HL-60 (cell line): ENCODE measurements around the gene GAS6.
"Not testable (repeated sequence)": the region's sequence is repeated elsewhere in the genome, so short reads cannot be mapped to it uniquely, and the experiment has no call there.

ENCODE experiments used
- DNase-seq, 2 experiments: peaks; one replicate each; pipeline ENCODE4 v3.0.0-alpha.2; 2010 to 2020; ENCODE audit warnings: low read depth in 1 of 2, low spot score in 1 of 2
- H3K27ac ChIP-seq: fragments of 250-450 bp; sonication (Bioruptor Pico); replicated peaks from 2 replicates; pipeline ENCODE4 v1.5.1; 2020; ENCODE audit warnings: mild to moderate bottlenecking, moderate library complexity
- H3K27me3 ChIP-seq: fragments of 250-450 bp; sonication (Bioruptor Pico); 2 replicates; pipeline ENCODE4 v1.5.1; 2021; ENCODE audit warnings: mild to moderate bottlenecking, moderate library complexity; ENCODE audit not compliant: insufficient read depth, poor library complexity, severe bottlenecking
- H3K4me3 ChIP-seq: replicated peaks from 2 replicates; pipeline ENCODE4 v1.5.1; 2011; ENCODE audit warnings: mild to moderate bottlenecking, control low read depth, low read length; ENCODE audit not compliant: insufficient read depth
- GABPA ChIP-seq: IDR thresholded peaks from 2 replicates; pipeline ENCODE4 v1.6.1; 2012; ENCODE audit warnings: low read depth
- POLR2AphosphoS5 ChIP-seq: IDR thresholded peaks from 2 replicates; pipeline ENCODE4 v1.6.1; 2012; ENCODE audit warnings: low read depth
- SPI1 ChIP-seq: IDR thresholded peaks from 2 replicates; pipeline ENCODE4 v1.6.1; 2012; ENCODE audit warnings: low read depth, mild to moderate bottlenecking, borderline replicate concordance
- TF ChIP-seq, protein P1 (sequence below): IDR thresholded peaks from one replicate; pipeline ENCODE4 v1.5.1; 2011; ENCODE audit warnings: low read length, control low read depth, inconsistent platforms; ENCODE audit not compliant: insufficient read depth
- TF ChIP-seq, protein P2 (sequence below): IDR thresholded peaks from 2 replicates; pipeline ENCODE4 v1.6.1; 2012; ENCODE audit warnings: low read depth; ENCODE audit not compliant: insufficient replicate concordance

Gene GAS6

GRCh38 chr13:113792236-113792770 lies 71.6 kb downstream of the GAS6 start:
- no peak for TF ChIP-seq POLR2AphosphoS5
- no peak for TF ChIP-seq SPI1
- TF ChIP-seq, protein P1, sequence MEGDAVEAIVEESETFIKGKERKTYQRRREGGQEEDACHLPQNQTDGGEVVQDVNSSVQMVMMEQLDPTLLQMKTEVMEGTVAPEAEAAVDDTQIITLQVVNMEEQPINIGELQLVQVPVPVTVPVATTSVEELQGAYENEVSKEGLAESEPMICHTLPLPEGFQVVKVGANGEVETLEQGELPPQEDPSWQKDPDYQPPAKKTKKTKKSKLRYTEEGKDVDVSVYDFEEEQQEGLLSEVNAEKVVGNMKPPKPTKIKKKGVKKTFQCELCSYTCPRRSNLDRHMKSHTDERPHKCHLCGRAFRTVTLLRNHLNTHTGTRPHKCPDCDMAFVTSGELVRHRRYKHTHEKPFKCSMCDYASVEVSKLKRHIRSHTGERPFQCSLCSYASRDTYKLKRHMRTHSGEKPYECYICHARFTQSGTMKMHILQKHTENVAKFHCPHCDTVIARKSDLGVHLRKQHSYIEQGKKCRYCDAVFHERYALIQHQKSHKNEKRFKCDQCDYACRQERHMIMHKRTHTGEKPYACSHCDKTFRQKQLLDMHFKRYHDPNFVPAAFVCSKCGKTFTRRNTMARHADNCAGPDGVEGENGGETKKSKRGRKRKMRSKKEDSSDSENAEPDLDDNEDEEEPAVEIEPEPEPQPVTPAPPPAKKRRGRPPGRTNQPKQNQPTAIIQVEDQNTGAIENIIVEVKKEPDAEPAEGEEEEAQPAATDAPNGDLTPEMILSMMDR: no peak
- no peak for TF ChIP-seq GABPA
- TF ChIP-seq, protein P2, sequence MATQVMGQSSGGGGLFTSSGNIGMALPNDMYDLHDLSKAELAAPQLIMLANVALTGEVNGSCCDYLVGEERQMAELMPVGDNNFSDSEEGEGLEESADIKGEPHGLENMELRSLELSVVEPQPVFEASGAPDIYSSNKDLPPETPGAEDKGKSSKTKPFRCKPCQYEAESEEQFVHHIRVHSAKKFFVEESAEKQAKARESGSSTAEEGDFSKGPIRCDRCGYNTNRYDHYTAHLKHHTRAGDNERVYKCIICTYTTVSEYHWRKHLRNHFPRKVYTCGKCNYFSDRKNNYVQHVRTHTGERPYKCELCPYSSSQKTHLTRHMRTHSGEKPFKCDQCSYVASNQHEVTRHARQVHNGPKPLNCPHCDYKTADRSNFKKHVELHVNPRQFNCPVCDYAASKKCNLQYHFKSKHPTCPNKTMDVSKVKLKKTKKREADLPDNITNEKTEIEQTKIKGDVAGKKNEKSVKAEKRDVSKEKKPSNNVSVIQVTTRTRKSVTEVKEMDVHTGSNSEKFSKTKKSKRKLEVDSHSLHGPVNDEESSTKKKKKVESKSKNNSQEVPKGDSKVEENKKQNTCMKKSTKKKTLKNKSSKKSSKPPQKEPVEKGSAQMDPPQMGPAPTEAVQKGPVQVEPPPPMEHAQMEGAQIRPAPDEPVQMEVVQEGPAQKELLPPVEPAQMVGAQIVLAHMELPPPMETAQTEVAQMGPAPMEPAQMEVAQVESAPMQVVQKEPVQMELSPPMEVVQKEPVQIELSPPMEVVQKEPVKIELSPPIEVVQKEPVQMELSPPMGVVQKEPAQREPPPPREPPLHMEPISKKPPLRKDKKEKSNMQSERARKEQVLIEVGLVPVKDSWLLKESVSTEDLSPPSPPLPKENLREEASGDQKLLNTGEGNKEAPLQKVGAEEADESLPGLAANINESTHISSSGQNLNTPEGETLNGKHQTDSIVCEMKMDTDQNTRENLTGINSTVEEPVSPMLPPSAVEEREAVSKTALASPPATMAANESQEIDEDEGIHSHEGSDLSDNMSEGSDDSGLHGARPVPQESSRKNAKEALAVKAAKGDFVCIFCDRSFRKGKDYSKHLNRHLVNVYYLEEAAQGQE: no peak
- DNase-seq: no peak

DNA sequence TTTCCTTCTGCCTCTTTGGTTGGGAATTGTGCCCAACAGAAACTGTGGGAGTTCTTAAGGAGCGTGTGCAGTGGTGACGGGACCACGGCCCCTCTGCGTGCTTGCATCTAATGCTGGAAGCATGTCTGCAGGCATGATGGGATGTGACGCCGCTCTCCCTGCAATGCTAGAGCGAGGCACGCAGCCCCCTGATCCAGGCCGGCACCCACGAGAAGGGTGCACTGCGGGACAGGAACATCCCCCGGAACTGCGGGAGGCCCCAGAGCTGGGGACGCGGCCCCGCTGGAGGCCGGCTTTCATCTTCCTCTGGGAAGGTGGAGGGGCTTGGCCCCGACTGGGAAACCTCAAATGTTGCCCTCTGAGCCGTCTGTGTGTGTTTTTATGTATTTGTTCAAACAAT lies 72.1 kb downstream of the GAS6 start:
- H3K27ac ChIP-seq: no peak overlapping the region
- no peak overlapping the region for H3K4me3 ChIP-seq
- H3K27me3 ChIP-seq: no peaks in the 10 kb centered on the region
- TF ChIP-seq, protein P2: no peak
- TF ChIP-seq SPI1: no peak
- TF ChIP-seq, protein P1: no peak
- no peak for TF ChIP-seq POLR2AphosphoS5
- no peak for TF ChIP-seq GABPA
- no peak for DNase-seq

More at GRCh38 chr13:113792236-113792770, 71.6 kb downstream of the GAS6 start:
- H3K4me3 ChIP-seq: no peak overlapping the region
- H3K27ac ChIP-seq: no peak overlapping the region
- no peaks in the 10 kb centered on the region for H3K27me3 ChIP-seq

- Histone ChIP-seq H3K4me3 (no peak overlapping the region), H3K27ac (no peak overlapping the region), H3K27me3 (no peaks in the 10 kb centered on the region)
- no peak for TF ChIP-seq GABPA
- no peak for DNase-seq
Measured at GRCh38 chr13:113791226-113791625, 72.7 kb downstream of the GAS6 start.

DNA sequence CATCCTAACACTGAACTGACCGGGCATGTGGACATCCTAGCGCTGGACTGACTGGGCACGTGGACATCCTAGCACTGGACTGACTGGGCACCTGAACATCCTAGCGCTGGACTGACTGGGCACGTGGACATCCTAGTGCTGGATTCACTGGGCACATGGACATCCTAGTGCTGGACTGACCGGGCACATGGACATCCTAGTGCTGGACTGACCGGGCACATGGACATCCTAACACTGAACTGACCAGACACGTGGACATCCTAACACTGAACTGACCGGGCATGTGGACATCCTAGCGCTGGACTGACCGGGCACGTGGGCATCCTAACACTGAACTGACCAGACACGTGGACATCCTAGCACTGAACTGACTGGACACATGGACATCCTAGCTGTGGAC lies 73.9 kb downstream of the GAS6 start:
- not testable (repeated sequence) for DNase-seq, H3K4me3 ChIP-seq, H3K27me3 ChIP-seq, H3K27ac ChIP-seq

DNA sequence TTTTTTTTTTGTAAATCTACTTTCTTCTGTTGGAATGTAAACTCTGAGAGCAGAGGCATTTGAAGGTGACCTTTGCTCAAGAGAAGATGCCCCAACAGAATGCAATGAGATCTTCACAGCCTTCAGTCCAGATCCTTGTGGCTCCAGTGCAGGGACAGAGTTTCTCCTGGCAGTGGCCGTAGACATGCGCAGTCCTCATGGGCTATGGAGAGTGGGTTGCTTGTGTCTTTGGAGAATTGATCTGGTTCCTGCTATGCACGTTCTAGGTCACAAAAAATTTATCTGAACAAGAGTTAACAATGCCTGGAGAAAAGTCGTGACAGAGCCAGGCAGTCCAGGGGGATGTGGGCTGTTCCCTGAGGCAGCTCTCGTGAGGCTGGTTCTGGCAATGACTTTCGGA lies 74.7 kb downstream of the GAS6 start:
- Histone ChIP-seq H3K4me3 (no peak overlapping the region), H3K27ac (no peak overlapping the region), H3K27me3 (no peaks in the 10 kb centered on the region)
- TF ChIP-seq GABPA (no peak), SPI1 (no peak)
- no peak for DNase-seq
